Stimulated activated CD4-positive, alpha-beta T cell treated with anti-CD3 and anti-CD28 coated beads, Interleukin-1b, Interleukin-23, amount 100 ng/mL, for 4 hours (primary cell): ENCODE measurements around the gene TMEM184A.

Experiments used
- DNase-seq, 2 donors: peaks; one replicate each; pipeline ENCODE4 v3.0.0-alpha.2; 2020; ENCODE audit warnings: low read depth in 2 of 2

TMEM184A gene

GRCh38 chr7:1501487-1502270 is 54.3 kb downstream of the TMEM184A start:
- no peak for DNase-seq

- DNase-seq, result no peak
Observed at GRCh38 chr7:1500064-1500807, 55.8 kb downstream of the TMEM184A start.

- no peak for DNase-seq
Observed at GRCh38 chr7:1499367-1500029, 56.5 kb downstream of the TMEM184A start.

GRCh38 chr7:1498370-1499305 is 57.4 kb downstream of the TMEM184A start:
- DNase-seq, result no peak

GRCh38 chr7:1497293-1497927 is 58.6 kb downstream of the TMEM184A start:
- DNase-seq, result no peak

- no peak for DNase-seq
Observed at GRCh38 chr7:1496531-1497292, 59.3 kb downstream of the TMEM184A start.

- no peak for DNase-seq
Observed at GRCh38 chr7:1495564-1496242, 60.3 kb downstream of the TMEM184A start.

GRCh38 chr7:1494866-1495563 is 61.0 kb downstream of the TMEM184A start:
- DNase-seq, result no peak

GRCh38 chr7:1494447-1494846 is 61.6 kb downstream of the TMEM184A start:
- no peak for DNase-seq

GRCh38 chr7:1493571-1493970 is 62.4 kb downstream of the TMEM184A start:
- no peak for DNase-seq

GRCh38 chr7:1493129-1493528 is 62.9 kb downstream of the TMEM184A start:
- no peak for DNase-seq

- no peak for DNase-seq
Observed at GRCh38 chr7:1492640-1493039, 63.4 kb downstream of the TMEM184A start.
